NT2/D1 (cell line): ENCODE measurements around the gene HBD.

ENCODE experiments used
- YY1 ChIP-seq: IDR thresholded peaks from 2 replicates; pipeline ENCODE4 v1.6.1; 2011; ENCODE audit not compliant: insufficient read length, insufficient read depth
- ZNF274 ChIP-seq: IDR thresholded peaks from 2 replicates; pipeline ENCODE4 v1.6.1; 2011; ENCODE audit warnings: mild to moderate bottlenecking, low read depth, low read length

- TF ChIP-seq YY1 (no peak), ZNF274 (no peak)
Measured at GRCh38 chr11:5252192-5252918, 18.1 kb upstream of the HBD start.
